HCT116 (cell line): ENCODE data around the gene LIPT2. TPM values are rescaled to one million over a fixed set of nuclear protein-coding genes. Genes with fewer than 3 reads are reported as not detected.

Experiments
- ATAC-seq: fragments of 200-7000 bp; cut with Tn5 transposase; 2 replicates; pipeline ENCODE4 v1.9.1; 2020; ENCODE audit warnings: mild to moderate bottlenecking, moderate library complexity
- BruUV-seq: library from RNA; stranded (reverse); fragments of 400-500 nt; replicated peaks from 2 replicates; lab custom pipeline; 2021; lab: Mats Ljungman, UMichigan
- CTCF ChIA-PET: fragments of 300-600 bp; sonication (Branson Sonifier 250); formaldehyde crosslinking; loops from one replicate; lab custom pipeline; 2021; ENCODE audit warnings: antibody characterized with exemption; lab: Charles Lee
- POLR2A ChIA-PET: fragments of 300-600, 350-600 bp; sonication (Branson Sonifier 250); formaldehyde crosslinking; loops from one replicate; lab custom pipeline; 2021; ENCODE audit warnings: antibody characterized with exemption; lab: Charles Lee
- RAD21 ChIA-PET, 2 experiments: fragments of 300-600 bp; sonication (Branson Sonifier 250); formaldehyde crosslinking; loops; one replicate each; lab custom pipeline; 2023; ENCODE audit warnings: low total read pairs in 2 of 2; ENCODE audit not compliant: uncharacterized antibody in 2 of 2, unreplicated experiment in 2 of 2, low non-redundant PET in 1 of 2; lab: Charles Lee
- DNase-seq: peaks from one replicate; pipeline ENCODE4 v3.0.0-alpha.2; 2010; ENCODE audit warnings: low read depth, low spot score
- H2AFZ ChIP-seq: fragments of 200-600 bp; shearing (Covaris generic), sonication (generic); 2 replicates; pipeline ENCODE4 v1.6.1; 2017; ENCODE audit warnings: low read depth, mixed run types, mixed read lengths, antibody characterized with exemption, low read length; ENCODE audit not compliant: poor library complexity, severe bottlenecking
- H3K27ac ChIP-seq: 2 replicates; pipeline ENCODE4 v1.5.1; 2012; ENCODE audit warnings: low read depth, low read length
- H3K27me3 ChIP-seq: fragments of 200-600 bp; sonication (generic); 2 replicates; pipeline ENCODE4 v1.6.1; 2016; ENCODE audit warnings: mixed run types, low read length, mixed read lengths; ENCODE audit not compliant: insufficient read depth
- H3K36me3 ChIP-seq, 2 experiments: fragments of 200-500 bp in 1 of 2; fragments of 200-600 bp in 1 of 2; sonication (Bioruptor generic) in 1 of 2; sonication (generic) in 1 of 2; 2 replicates each; pipeline versions ENCODE4 v1.5.1 to v1.6.1; 2014 to 2016; ENCODE audit warnings: low read length in 2 of 2, inconsistent platforms in 1 of 2, mixed read lengths in 1 of 2, mixed run types in 1 of 2; ENCODE audit not compliant: insufficient read depth in 2 of 2, control insufficient read depth in 1 of 2
- H3K4me1 ChIP-seq, 2 experiments: fragments of 200-600 bp in 1 of 2; sonication (generic) in 1 of 2; 2 replicates each; pipeline versions ENCODE4 v1.5.1 to v1.6.1; 2012 to 2017; ENCODE audit warnings: low read length in 2 of 2, inconsistent platforms in 1 of 2, mild to moderate bottlenecking in 1 of 2, mixed read lengths in 1 of 2, mixed run types in 1 of 2, moderate library complexity in 1 of 2; ENCODE audit not compliant: insufficient read depth in 2 of 2, control insufficient read depth in 1 of 2
- H3K4me2 ChIP-seq: fragments of 200-600 bp; sonication (generic); 2 replicates; pipeline ENCODE4 v1.6.1; 2017; ENCODE audit warnings: mixed run types, low read length, mixed read lengths
- H3K4me3 ChIP-seq, 2 experiments: fragments of 200-600 bp in 1 of 2; sonication (generic) in 1 of 2; replicated peaks in 1 of 2; 2 replicates each; pipeline ENCODE4 v1.5.1; 2011 to 2016; ENCODE audit warnings: low read length in 2 of 2, control low read depth in 1 of 2, low read depth in 1 of 2, mild to moderate bottlenecking in 1 of 2, mixed read lengths in 1 of 2, mixed run types in 1 of 2
- H3K79me2 ChIP-seq: fragments of 200-600 bp; sonication (generic); 2 replicates; pipeline ENCODE4 v1.6.1; 2017; ENCODE audit warnings: mild to moderate bottlenecking, mixed run types, low read length, moderate library complexity, mixed read lengths; ENCODE audit not compliant: insufficient read depth
- H3K9ac ChIP-seq: fragments of 200-600 bp; sonication (generic); 2 replicates; pipeline ENCODE4 v1.6.1; 2016; ENCODE audit warnings: low read length, mixed read lengths
- H3K9me2 ChIP-seq: fragments of 200-600 bp; sonication (generic), shearing (Covaris generic); 2 replicates; pipeline ENCODE4 v1.6.1; 2017; ENCODE audit warnings: mixed run types, mild to moderate bottlenecking, moderate library complexity; ENCODE audit not compliant: insufficient read depth
- H3K9me3 ChIP-seq, 2 experiments: fragments of 200-500 bp in 1 of 2; fragments of 200-600 bp in 1 of 2; sonication (Bioruptor generic) in 1 of 2; sonication (generic) in 1 of 2; 2 replicates each; pipeline ENCODE4 v1.6.1; 2014 to 2017; ENCODE audit warnings: low read length in 2 of 2, mixed read lengths in 2 of 2, inconsistent platforms in 1 of 2, low read depth in 1 of 2, mild to moderate bottlenecking in 1 of 2, mixed run types in 1 of 2, moderate library complexity in 1 of 2; ENCODE audit not compliant: control insufficient read depth in 1 of 2, insufficient read depth in 1 of 2
- H4K20me1 ChIP-seq: fragments of 200-600 bp; sonication (generic), shearing (Covaris generic); 2 replicates; pipeline ENCODE4 v1.6.1; 2017; ENCODE audit warnings: mixed run types, mild to moderate bottlenecking, moderate library complexity; ENCODE audit not compliant: insufficient read depth
- ATF3 ChIP-seq: IDR thresholded peaks from 2 replicates; pipeline ENCODE4 v1.6.1; 2012
- CTCF ChIP-seq, 3 experiments: fragments of 200-600 bp in 1 of 3; sonication (generic) in 1 of 3; IDR thresholded peaks in 2 of 3; conservative IDR thresholded peaks in 1 of 3; 2 replicates each; pipeline ENCODE4 v1.5.1; 2012 to 2017; ENCODE audit warnings: low read depth in 2 of 3, low read length in 2 of 3, antibody characterized with exemption in 1 of 3, borderline replicate concordance in 1 of 3, control low read depth in 1 of 3, mild to moderate bottlenecking in 1 of 3, mixed read lengths in 1 of 3, mixed run types in 1 of 3, moderate library complexity in 1 of 3; ENCODE audit not compliant: insufficient read depth in 1 of 3
- ELF1 ChIP-seq: IDR thresholded peaks from 2 replicates; pipeline ENCODE4 v1.6.1; 2012; ENCODE audit warnings: low read depth, borderline replicate concordance
- EZH2 ChIP-seq: fragments of 200-600 bp; sonication (generic); IDR thresholded peaks from 2 replicates; pipeline ENCODE4 v1.6.1; 2017; ENCODE audit warnings: antibody characterized with exemption, mixed run types
- EZH2phosphoT487 ChIP-seq: fragments of 200-600 bp; IDR thresholded peaks from 2 replicates; pipeline ENCODE4 v1.6.1; 2018; ENCODE audit warnings: antibody characterized with exemption, borderline replicate concordance
- FOSL1 ChIP-seq: IDR thresholded peaks from 2 replicates; pipeline ENCODE4 v1.6.1; 2012; ENCODE audit warnings: low read depth
- RAD21 ChIP-seq: IDR thresholded peaks from 2 replicates; pipeline ENCODE4 v1.6.1; 2012; ENCODE audit warnings: low read depth, mild to moderate bottlenecking
- SIN3A ChIP-seq: IDR thresholded peaks from 2 replicates; pipeline ENCODE4 v1.6.1; 2012; ENCODE audit warnings: low read depth
- SP1 ChIP-seq: IDR thresholded peaks from 2 replicates; pipeline ENCODE4 v1.6.1; 2012; ENCODE audit warnings: low read depth
- SRF ChIP-seq: IDR thresholded peaks from 2 replicates; pipeline ENCODE4 v1.6.1; 2012; ENCODE audit warnings: low read depth
- TCF7L2 ChIP-seq: IDR thresholded peaks from 2 replicates; pipeline ENCODE4 v1.7.0; 2011; ENCODE audit warnings: borderline replicate concordance, inconsistent platforms; ENCODE audit not compliant: insufficient read depth, insufficient read length; ENCODE audit errors: extremely low read depth
- ZBTB33 ChIP-seq: IDR thresholded peaks from 2 replicates; pipeline ENCODE4 v1.6.1; 2011; ENCODE audit warnings: mild to moderate bottlenecking, low read length, moderate library complexity; ENCODE audit not compliant: insufficient replicate concordance; ENCODE audit errors: extremely low read depth
- ZFX ChIP-seq: fragments of 450-650 bp; IDR thresholded peaks from 2 replicates; pipeline ENCODE4 v1.6.1; 2017
- ZNF274 ChIP-seq: fragments of 200-500 bp; sonication (Bioruptor generic); IDR thresholded peaks from 2 replicates; pipeline ENCODE4 v1.6.1; 2014; ENCODE audit warnings: mild to moderate bottlenecking, low read depth, low read length, inconsistent platforms
- intact Hi-C: fragments of 100-400 bp; cut with micrococcal nuclease; formaldehyde crosslinking; loops from 2 replicates; pipeline ENCODE4 v1.10.0; 2022
- total RNA-seq: library from RNA; stranded (reverse); gene quantifications from one replicate; pipeline ENCODE4 v1.2.1, GENCODE V29; 2021; ENCODE audit not compliant: unreplicated experiment

Gene LIPT2
- total RNA-seq, 1 experiment from 2014 or later, result 3.4 TPM

GRCh38 chr11:74505911-74506310, 12.4 kb upstream of the LIPT2 start:
- H3K4me3 ChIP-seq, result no peak overlapping the region
- ChIA-PET RAD21 (no interaction called here), CTCF (no interaction called here), POLR2A (no interaction called here)
- DNase-seq (no peak), ATAC-seq (no peak)
- H2AFZ ChIP-seq, result no peak overlapping the region
- H3K9ac ChIP-seq, result no peak overlapping the region
- H3K4me2 ChIP-seq, result no peak overlapping the region
- no peaks in the 10 kb centered on the region for H3K9me2 ChIP-seq
- no TSS peak for BruUV-seq
- no peaks in the 10 kb centered on the region for H3K36me3 ChIP-seq
- intact Hi-C loops, result no loop called here
- H3K27ac ChIP-seq, result no peak overlapping the region
- H3K9me3 ChIP-seq, result peaks cover 7 to 11% of the 10 kb centered on the region in 2 experiments; a peak in 3 of 4 replicates
- TF ChIP-seq RAD21 (no peak), SP1 (no peak)
- no peaks in the 10 kb centered on the region for H4K20me1 ChIP-seq
- H3K4me1 ChIP-seq, result peaks cover 0 to 5% of the 10 kb centered on the region in 2 experiments; a peak in 1 of 4 replicates
- H3K27me3 ChIP-seq, result no peaks in the 10 kb centered on the region
- no peaks in the 10 kb centered on the region for H3K79me2 ChIP-seq

GRCh38 chr11:74504100-74504691, 10.7 kb upstream of the LIPT2 start:
- Histone ChIP-seq H3K36me3 (no peaks in the 10 kb centered on the region), H4K20me1 (no peaks in the 10 kb centered on the region), H2AFZ (no peak overlapping the region), H3K9me3 (peaks cover 7 to 11% of the 10 kb centered on the region in 2 experiments; a peak in 3 of 4 replicates), H3K27ac (no peak overlapping the region), H3K4me1 (peaks cover 0 to 5% of the 10 kb centered on the region in 2 experiments; a peak in 1 of 4 replicates), H3K27me3 (no peaks in the 10 kb centered on the region), H3K4me3 (no peak overlapping the region), H3K79me2 (no peaks in the 10 kb centered on the region), H3K9me2 (no peaks in the 10 kb centered on the region), H3K9ac (no peak overlapping the region)
- no TSS peak for BruUV-seq
- ChIA-PET POLR2A (no interaction called here), RAD21 (no interaction called here), CTCF (no interaction called here)
- intact Hi-C loops, result no loop called here
- no peak for DNase-seq
- ATAC-seq, result no peak
- TF ChIP-seq SIN3A, result no peak
- TF ChIP-seq SRF, result no peak
- TF ChIP-seq ATF3, result no peak
- no peak for TF ChIP-seq ZBTB33
- no peak for TF ChIP-seq ELF1
- TF ChIP-seq TCF7L2, result no peak
- no peak for TF ChIP-seq ZNF274
- TF ChIP-seq EZH2phosphoT487, result no peak
- no peak for TF ChIP-seq FOSL1
- TF ChIP-seq SP1, result no peak
- no peak for TF ChIP-seq CTCF (IDR thresholded peaks at IDR 0.05 in 2 of 3, conservative IDR thresholded peaks at IDR 0.05 in 1 of 3; ENCODE audit: borderline replicate concordance in 1 of 3, insufficient read depth in 1 of 3, low read depth in 2 of 3, low read length in 2 of 3)
- no peak for TF ChIP-seq ZFX
- no peak for TF ChIP-seq EZH2
- TF ChIP-seq, all 23 proteins: peak for 0
- no peak overlapping the region for H3K4me2 ChIP-seq
